ENCODE data around the gene TECPR2. TPM values are rescaled to one million over a fixed set of nuclear protein-coding genes. Genes with fewer than 3 reads are reported as not detected.

TECPR2 gene
- 10 to 100 TPM in 1 of 2 donors, 1 to 10 TPM in 1; 7.0 to 51.4 TPM for total RNA-seq

- Histone ChIP-seq H3K4me3 (peak within 1 kb of the TSS; percentile 81 to 87), H3K4me1 (peaks cover 23% of the 10 kb centered on the region), H3K36me3 (replicated peaks in 1 of 2; ENCODE audit: insufficient read depth in 1 of 2, low read depth in 2 of 2) (peaks cover 0 to 6% of the 10 kb centered on the region in 2 donors), H3K9me3 (no peaks in the 10 kb centered on the region), H3K27me3 (no peaks in the 10 kb centered on the region), H3K27ac (peak within 1 kb of the TSS; percentile 71 to 90 (median 82))
- intact Hi-C loops (cut with DNase I) = no loop called here
- WGBS, 2 donors = 1% methylated on average over 11 to 51 of the region's 58 CpGs
- peak; percentile 99 to 100 (median 99) for DNase-seq
- TF ChIP-seq, protein P1, sequence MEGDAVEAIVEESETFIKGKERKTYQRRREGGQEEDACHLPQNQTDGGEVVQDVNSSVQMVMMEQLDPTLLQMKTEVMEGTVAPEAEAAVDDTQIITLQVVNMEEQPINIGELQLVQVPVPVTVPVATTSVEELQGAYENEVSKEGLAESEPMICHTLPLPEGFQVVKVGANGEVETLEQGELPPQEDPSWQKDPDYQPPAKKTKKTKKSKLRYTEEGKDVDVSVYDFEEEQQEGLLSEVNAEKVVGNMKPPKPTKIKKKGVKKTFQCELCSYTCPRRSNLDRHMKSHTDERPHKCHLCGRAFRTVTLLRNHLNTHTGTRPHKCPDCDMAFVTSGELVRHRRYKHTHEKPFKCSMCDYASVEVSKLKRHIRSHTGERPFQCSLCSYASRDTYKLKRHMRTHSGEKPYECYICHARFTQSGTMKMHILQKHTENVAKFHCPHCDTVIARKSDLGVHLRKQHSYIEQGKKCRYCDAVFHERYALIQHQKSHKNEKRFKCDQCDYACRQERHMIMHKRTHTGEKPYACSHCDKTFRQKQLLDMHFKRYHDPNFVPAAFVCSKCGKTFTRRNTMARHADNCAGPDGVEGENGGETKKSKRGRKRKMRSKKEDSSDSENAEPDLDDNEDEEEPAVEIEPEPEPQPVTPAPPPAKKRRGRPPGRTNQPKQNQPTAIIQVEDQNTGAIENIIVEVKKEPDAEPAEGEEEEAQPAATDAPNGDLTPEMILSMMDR (IDR thresholded peaks at IDR 0.05) = no peak
- peak; percentile 54 to 80 (median 76) for TF ChIP-seq POLR2A (IDR thresholded peaks at IDR 0.05)
- peak; percentile 98 for ATAC-seq
Observed at GRCh38 chr14:102362545-102363181, at the start of gene TECPR2, which contains the start of gene CINP. TSS of gene TECPR2 (plus strand) at chr14:102362941. CDS start at chr14:102376722, 13,781 bp downstream. TSS of gene CINP (minus strand) at chr14:102362890. CDS start at chr14:102362851, 39 bp downstream.

DNA sequence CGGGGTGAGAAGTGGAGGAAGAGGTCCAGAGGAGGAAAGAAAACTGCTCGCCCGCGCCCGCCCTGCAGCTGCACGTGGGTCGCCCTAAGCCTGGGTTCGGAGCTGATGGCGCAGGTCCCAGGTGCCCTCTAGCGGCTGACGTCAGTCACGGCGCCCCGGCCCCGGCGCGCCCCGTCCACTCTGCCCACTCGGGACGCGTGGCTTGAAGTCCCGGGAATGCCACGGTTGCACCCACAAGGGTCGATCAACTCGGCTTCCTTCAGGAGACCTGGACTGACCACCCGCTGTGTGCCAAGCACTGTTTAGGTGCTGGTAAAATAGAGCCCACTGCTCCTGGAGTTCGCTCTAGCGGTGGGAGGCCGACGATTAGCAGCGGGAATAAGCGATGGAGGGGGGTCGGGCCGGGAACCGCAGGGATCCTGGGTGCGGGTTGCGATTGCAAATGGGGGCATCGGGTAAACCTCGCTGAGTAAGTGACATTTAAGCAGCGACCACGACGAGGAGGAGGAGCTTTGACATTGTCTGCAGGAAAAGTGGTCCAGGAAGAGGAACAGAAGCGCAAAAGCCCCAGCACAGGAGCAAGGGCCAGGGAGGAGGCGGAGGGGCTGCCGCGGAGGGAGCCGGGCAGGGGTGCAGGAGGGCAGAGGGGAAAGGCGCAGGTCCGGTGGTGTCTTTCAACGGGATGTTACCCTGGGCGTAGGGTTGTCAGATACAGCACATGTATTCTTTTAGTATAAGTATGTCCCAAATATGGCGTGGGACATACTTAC, 48.3 kb upstream of the TECPR2 start:
- peak overlapping the region in 3 of 4 donors; percentile 11 to 37 (median 25) for H3K27ac ChIP-seq
- intact Hi-C loops (cut with DNase I) = loop anchor here (5.0 kb wide), 1 partner anchor 77 kb away; no protein-coding TSS in a partner anchor
- WGBS, 2 donors = 6 to 14% methylated on average over 27 to 52 of the region's 52 CpGs

DNA sequence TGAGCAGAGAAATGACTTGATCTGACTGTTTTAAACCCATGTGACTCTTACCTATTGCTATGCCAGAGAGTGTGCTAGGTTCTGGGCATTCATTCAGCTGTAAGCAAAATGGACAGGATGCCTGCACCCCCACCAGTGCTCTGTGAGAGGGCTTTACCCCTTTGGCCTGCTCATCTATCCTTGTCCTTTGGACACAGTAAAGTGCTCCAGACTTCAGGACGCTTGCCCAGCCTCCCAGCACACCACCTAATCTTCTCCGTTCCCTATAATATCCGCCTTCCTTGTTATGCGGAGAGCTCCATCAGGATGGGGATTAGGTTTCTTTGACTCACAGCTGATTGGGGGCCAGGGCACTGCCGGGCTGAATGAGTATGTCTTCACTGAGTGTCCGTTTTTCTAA, 47.6 kb upstream of the TECPR2 start:
- H3K36me3 ChIP-seq (replicated peaks in 1 of 2; ENCODE audit: insufficient read depth in 1 of 2, low read depth in 2 of 2) = no peaks in the 10 kb centered on the region
- H3K9me3 ChIP-seq = no peaks in the 10 kb centered on the region
- ATAC-seq (no peak), DNase-seq (no peak)
- no peak overlapping the region for H3K4me3 ChIP-seq
- H3K27me3 ChIP-seq = no peaks in the 10 kb centered on the region
- no peak for TF ChIP-seq POLR2A (IDR thresholded peaks at IDR 0.05)
- TF ChIP-seq, protein P1 (IDR thresholded peaks at IDR 0.05) = no peak
- intact Hi-C loops (cut with DNase I) = no loop called here
- 77 to 79% methylated on average over 6 of the region's 6 CpGs for WGBS, 2 donors
- H3K4me1 ChIP-seq = peaks cover 37% of the 10 kb centered on the region
- no peak overlapping the region for H3K27ac ChIP-seq

More for the DNA sequence above, 48.3 kb upstream of the TECPR2 start:
- DNase-seq (peak; percentile 86 to 90 (median 88)), ATAC-seq (peak; percentile 75)
- Histone ChIP-seq H3K27me3 (no peaks in the 10 kb centered on the region), H3K4me3 (no peak overlapping the region), H3K4me1 (peaks cover 37% of the 10 kb centered on the region), H3K36me3 (replicated peaks in 1 of 2; ENCODE audit: insufficient read depth in 1 of 2, low read depth in 2 of 2) (no peaks in the 10 kb centered on the region), H3K9me3 (no peaks in the 10 kb centered on the region)
- TF ChIP-seq, protein P1 (IDR thresholded peaks at IDR 0.05) = peak; percentile 87 to 98 (median 95)
- TF ChIP-seq POLR2A (IDR thresholded peaks at IDR 0.05) = no peak

GRCh38 chr14:102316338-102316742, 46.4 kb upstream of the TECPR2 start:
- Histone ChIP-seq H3K4me1 (peaks cover 49% of the 10 kb centered on the region), H3K27ac (peak overlapping the region in 3 of 4 donors; percentile 79 to 92 (median 88)), H3K9me3 (no peaks in the 10 kb centered on the region), H3K27me3 (no peaks in the 10 kb centered on the region), H3K36me3 (replicated peaks in 1 of 2; ENCODE audit: insufficient read depth in 1 of 2, low read depth in 2 of 2) (no peaks in the 10 kb centered on the region), H3K4me3 (no peak overlapping the region)
- TF ChIP-seq, protein P1 (IDR thresholded peaks at IDR 0.05) = no peak
- no peak for TF ChIP-seq POLR2A (IDR thresholded peaks at IDR 0.05)
- ATAC-seq (no peak), DNase-seq (peak; percentile 33 to 58 (median 54))
- intact Hi-C loops (cut with DNase I) = no loop called here
- 1 to 2% methylated on average over 10 of the region's 10 CpGs for WGBS, 2 donors

Measured in body of pancreas (tissue), 4 donors.